SJSA1 (cell line): Measurements from ENCODE around the gene PLA2G7. TPM values are rescaled to one million over a fixed set of nuclear protein-coding genes. Genes with fewer than 3 reads are reported as not detected.
"Not testable (repeated sequence)": the region's sequence is repeated elsewhere in the genome, so short reads cannot be mapped to it uniquely, and the experiment has no call there.

Experiments used
- DNase-seq, 2 experiments: peaks; one replicate each; pipeline ENCODE4 v3.0.0-alpha.2; 2015 to 2020; ENCODE audit warnings: low spot score in 2 of 2, low read depth in 1 of 2
- H3K27ac ChIP-seq: fragments of 250-450 bp; sonication (Bioruptor Pico); 2 replicates; pipeline ENCODE4 v1.5.1; 2020; ENCODE audit warnings: mild to moderate bottlenecking, moderate library complexity
- H3K27me3 ChIP-seq: fragments of 250-450 bp; sonication (Bioruptor Pico); replicated peaks from 2 replicates; pipeline ENCODE4 v1.5.1; 2020; ENCODE audit warnings: mild to moderate bottlenecking, moderate library complexity
- H3K36me3 ChIP-seq: fragments of 250-450 bp; sonication (Bioruptor Pico); 2 replicates; pipeline ENCODE4 v1.5.1; 2020; ENCODE audit warnings: mild to moderate bottlenecking
- H3K4me1 ChIP-seq: fragments of 250-450 bp; sonication (Bioruptor Pico); replicated peaks from 2 replicates; pipeline ENCODE4 v1.6.1; 2021; ENCODE audit warnings: mild to moderate bottlenecking
- H3K4me3 ChIP-seq: fragments of 250-450 bp; sonication (Bioruptor Pico); 2 replicates; pipeline ENCODE4 v1.5.1; 2020; ENCODE audit warnings: mild to moderate bottlenecking
- H3K9me3 ChIP-seq: fragments of 250-450 bp; sonication (Bioruptor Pico); replicated peaks from 2 replicates; pipeline ENCODE4 v1.5.1; 2020; ENCODE audit warnings: mild to moderate bottlenecking
- total RNA-seq: library from RNA; depleted of rRNA; stranded (reverse); fragments of >200 nt; shearing (Covaris generic); gene quantifications from 2 replicates; pipeline ENCODE4 v1.2.3, GENCODE V29; 2014; rRNA removed

PLA2G7 gene
- not detected in 2 replicates for total RNA-seq

GRCh38 chr6:46734867-46735719, at the start of gene PLA2G7:
Gene PLA2G7, minus strand, starts transcription at chr6:46735375. Its CDS starts 12,484 bp downstream, at chr6:46722891.
- Histone ChIP-seq H3K4me3 (peak within 1 kb of the TSS; percentile 21), H3K27me3 (peaks cover 44% of the 10 kb centered on the region), H3K36me3 (no peaks in the 10 kb centered on the region), H3K9me3 (no peaks in the 10 kb centered on the region), H3K27ac (no peak within 1 kb of the TSS), H3K4me1 (peaks cover 10% of the 10 kb centered on the region; the same call in 1 of the 2 replicates)
- DNase-seq = peak in 1 of 2 experiments; percentile 20

DNA sequence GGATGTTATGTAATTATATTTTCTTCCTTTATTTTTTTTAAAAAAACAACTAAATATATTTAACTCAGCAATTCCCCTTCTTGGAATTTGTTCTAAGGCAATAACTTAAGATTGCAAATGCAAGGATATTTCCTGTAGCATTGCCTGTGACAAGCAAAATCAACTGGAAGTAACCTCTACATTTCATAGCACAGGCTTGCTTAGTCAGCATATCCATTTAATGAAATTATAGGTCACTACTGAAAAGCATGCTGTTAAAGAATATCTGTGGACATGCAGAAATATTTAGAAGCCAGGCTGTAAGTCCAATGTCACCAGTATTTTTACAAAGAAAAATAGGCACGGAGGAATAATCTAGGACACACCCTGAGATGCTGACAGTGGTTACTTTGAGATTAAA, 49.4 kb upstream of the PLA2G7 start:
- Histone ChIP-seq H3K4me3 (no peak overlapping the region), H3K27ac (no peak overlapping the region)
- no peak for DNase-seq

DNA sequence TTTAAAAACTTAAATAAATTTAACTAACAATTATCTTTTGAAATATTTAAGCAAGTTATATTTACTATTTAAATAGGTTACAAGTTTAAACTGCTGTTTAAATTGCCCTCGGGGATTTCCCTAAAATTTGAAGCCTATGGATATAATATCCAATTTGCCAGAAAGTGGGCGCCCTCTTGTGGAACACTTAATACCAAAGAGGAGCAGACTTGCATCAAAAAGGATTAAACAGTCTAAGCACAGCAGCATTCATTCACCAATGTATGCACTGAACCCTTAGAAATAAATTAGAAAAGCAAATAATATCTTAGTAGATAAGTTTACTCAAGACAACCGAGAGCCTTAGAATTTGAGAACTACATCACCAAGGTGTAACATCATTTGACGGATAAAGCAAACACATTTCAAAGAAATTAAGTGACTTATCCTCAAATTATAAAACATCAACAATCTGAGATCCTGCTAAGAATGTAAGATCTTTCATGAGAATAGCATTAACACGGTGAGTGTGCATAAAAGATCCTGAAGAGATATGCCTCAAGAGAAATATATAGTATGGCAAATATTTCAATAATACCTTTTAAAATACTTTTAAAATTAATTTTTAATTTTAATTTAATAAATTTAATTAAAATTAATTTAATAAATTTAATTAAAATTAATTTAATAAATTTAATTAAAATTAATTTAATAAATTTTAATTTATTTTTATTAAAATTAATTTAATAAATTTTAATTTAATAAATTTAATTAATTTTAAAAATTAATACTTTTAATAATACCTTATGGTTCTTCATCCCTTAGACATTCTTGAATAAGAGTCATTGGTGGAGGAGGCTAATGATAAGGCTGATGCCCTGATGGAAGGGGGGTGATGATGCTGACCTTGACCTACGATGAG, 46.6 kb upstream of the PLA2G7 start:
- DNase-seq = peak; percentile 36 to 48
- Histone ChIP-seq H3K27me3 (peaks cover 6% of the 10 kb centered on the region; the same call in 1 of the 2 replicates), H3K36me3 (no peaks in the 10 kb centered on the region), H3K9me3 (no peaks in the 10 kb centered on the region), H3K27ac (no peak overlapping the region), H3K4me3 (no peak overlapping the region), H3K4me1 (no peaks in the 10 kb centered on the region)

More for the DNA sequence above, 49.4 kb upstream of the PLA2G7 start:
- H3K27me3 ChIP-seq = peaks cover 4% of the 10 kb centered on the region; the same call in 1 of the 2 replicates
- no peaks in the 10 kb centered on the region for H3K4me1 ChIP-seq
- no peaks in the 10 kb centered on the region; the same call in 1 of the 2 replicates for H3K9me3 ChIP-seq
- H3K36me3 ChIP-seq = no peaks in the 10 kb centered on the region

DNA sequence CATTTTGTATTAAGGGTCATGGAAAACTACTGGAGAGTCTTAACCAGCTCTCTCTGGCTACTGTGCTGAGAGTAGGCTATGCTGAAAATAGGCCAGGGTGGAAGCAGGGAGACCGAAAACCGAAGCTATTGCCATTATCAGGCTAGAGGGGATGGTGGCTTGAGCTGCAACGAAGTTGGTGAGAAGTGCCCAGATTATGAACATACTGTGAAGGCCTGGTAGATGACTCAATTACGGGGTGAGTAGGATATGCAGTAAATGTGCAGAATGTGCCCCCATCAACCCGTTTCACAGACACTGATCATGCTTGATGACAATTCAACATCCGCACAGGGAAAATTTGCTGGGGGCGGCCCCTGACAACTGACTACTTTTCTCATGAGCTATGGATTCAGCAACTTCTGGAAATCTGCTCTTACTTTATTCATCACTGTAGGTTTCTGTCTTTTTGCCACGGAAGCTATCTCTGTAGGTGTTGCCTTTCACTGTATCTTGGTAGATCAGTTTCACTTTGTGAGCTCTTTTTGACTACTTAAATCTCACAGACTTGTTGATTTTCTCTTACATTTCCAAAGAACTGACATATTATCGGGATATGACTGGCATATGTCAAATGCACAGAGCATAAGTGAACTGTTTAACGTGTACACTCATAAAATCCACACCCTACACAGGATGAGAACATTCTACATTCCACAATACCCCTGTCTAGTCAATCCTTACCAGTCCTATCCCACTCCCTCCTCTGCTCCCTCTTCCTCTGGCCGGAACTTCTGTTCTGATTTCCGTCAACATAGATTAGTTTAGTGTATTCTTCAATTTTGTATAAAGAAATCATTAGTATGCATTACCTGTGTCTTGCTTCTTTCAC, 42.5 kb upstream of the PLA2G7 start:
- H3K36me3 ChIP-seq = no peaks in the 10 kb centered on the region
- H3K27me3 ChIP-seq = peaks cover 2% of the 10 kb centered on the region; the same call in 1 of the 2 replicates
- no peak for DNase-seq

DNA sequence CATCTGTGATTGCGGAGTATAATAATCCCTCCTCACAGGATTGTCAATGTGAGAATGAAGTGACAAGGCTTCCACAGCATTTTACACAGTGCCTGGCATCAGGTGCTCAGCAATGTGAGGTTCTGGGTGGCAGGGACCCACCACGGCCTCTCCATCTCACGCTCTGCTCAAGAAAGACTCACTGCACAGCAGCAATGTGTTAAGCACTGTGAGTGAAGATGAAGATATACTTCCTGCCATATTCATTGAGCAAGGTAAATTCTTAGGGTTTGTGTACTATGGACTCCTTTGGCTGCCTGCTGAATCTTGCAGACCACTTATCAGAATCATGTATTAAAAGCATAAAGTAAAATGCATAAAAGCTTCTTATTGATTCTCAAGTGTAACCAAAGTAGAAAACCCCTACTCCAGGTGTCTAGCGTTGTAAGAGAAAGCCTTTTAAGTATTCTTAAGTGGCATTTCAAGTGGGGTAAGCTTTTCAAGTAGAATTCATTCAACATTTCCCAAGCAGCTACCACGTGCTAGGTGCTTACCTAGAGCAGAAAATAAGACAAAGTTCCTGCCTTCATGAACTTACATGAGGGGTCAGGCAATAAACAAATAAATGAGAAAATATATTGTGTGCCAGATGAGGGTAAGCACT, 41.0 kb upstream of the PLA2G7 start:
- Histone ChIP-seq H3K36me3 (no peaks in the 10 kb centered on the region), H3K9me3 (no peaks in the 10 kb centered on the region), H3K4me1 (no peaks in the 10 kb centered on the region), H3K27ac (no peak overlapping the region), H3K4me3 (no peak overlapping the region), H3K27me3 (peaks cover 2% of the 10 kb centered on the region; the same call in 1 of the 2 replicates)
- DNase-seq = no peak

More for the DNA sequence above, 42.5 kb upstream of the PLA2G7 start:
- no peaks in the 10 kb centered on the region for H3K9me3 ChIP-seq
- no peak overlapping the region for H3K27ac ChIP-seq
- H3K4me3 ChIP-seq = no peak overlapping the region
- no peaks in the 10 kb centered on the region for H3K4me1 ChIP-seq

GRCh38 chr6:46774736-46775135, 39.6 kb upstream of the PLA2G7 start:
- H3K4me1 ChIP-seq, H3K27ac ChIP-seq, H3K36me3 ChIP-seq, H3K9me3 ChIP-seq, H3K4me3 ChIP-seq, DNase-seq, H3K27me3 ChIP-seq: not testable (repeated sequence)

DNA sequence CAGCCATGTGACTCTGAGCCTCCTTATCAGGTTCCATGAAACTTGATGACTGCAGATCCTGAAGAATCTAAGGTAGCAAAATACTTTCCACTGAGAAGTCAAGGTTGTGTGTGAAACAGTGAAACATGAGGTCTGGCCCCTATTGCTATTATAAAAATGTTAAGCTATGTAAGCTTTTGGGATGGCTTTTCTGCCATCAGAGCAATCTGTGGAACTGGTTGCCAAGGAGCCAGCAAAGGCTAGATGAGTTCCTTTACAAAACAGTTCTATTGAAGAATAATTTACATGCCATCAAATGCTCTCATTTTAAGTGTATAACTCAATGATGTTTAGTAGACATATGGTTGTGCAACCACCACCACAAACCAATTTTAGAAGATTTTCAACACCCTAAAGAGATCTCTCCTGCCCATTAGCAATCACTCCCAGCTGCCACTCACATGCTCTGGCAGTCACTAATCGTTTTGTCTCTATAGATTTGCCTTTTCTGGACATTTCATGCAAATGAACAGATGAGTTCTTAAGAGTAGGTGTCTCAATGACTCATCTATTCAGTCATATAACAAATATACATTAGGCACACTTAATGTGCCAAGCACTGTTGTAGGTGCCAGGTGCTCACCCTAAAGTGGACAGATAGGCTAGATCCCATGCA, 38.2 kb upstream of the PLA2G7 start:
- no peak for DNase-seq
- no peaks in the 10 kb centered on the region for H3K36me3 ChIP-seq

DNA sequence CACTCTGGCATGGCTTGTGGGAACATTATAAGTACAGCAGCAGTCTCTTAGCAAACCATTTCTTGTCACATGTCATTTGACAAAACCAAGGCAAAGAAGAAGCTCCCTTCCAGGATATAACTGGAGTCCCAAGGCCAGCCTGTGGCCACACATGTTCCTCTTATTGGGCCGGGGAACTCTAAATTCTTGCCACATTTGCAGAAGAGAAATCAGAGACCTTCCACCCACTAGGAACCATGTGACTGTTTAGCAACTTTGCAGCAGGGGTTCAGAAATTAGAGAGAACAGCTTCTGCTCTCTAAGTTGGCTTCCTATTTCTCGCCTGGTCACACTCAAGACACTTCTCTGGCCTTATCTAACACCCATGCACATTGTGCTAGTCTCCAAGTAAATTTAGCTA, 37.6 kb upstream of the PLA2G7 start:
- H3K36me3 ChIP-seq = no peaks in the 10 kb centered on the region
- H3K9me3 ChIP-seq = no peaks in the 10 kb centered on the region
- no peaks in the 10 kb centered on the region for H3K4me1 ChIP-seq
- H3K27ac ChIP-seq = no peak overlapping the region
- H3K27me3 ChIP-seq = 0 out of 2 replicates have a peak, but pooled peaks cover under 1% of the 10 kb centered on the region
- DNase-seq = no peak
- H3K4me3 ChIP-seq = no peak overlapping the region

More for the DNA sequence above, 38.2 kb upstream of the PLA2G7 start:
- no peak overlapping the region for H3K4me3 ChIP-seq
- H3K9me3 ChIP-seq = no peaks in the 10 kb centered on the region
- H3K27me3 ChIP-seq = 0 out of 2 replicates have a peak, but pooled peaks cover 2% of the 10 kb centered on the region
- no peak overlapping the region for H3K27ac ChIP-seq
- H3K4me1 ChIP-seq = no peaks in the 10 kb centered on the region

DNA sequence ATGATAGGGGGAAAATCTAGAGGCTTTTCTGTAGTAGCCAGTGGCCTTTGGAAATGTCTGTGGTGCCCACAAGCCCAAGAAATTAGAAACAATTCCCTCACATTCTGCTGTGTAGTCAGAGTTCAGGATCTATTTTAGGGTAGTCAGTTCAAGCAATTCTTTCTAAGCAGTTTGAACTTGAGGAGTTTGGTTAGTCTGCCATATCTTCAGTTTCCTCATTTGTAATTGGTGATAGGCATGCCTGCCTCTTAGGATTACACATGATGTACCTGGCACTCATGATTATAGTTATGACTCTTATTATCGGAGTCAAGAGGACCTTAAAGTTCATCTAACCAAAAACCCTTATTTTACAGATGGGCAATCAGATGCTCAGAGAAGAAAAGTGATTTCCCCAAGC, 36.8 kb upstream of the PLA2G7 start:
- Histone ChIP-seq H3K27me3 (no peaks in the 10 kb centered on the region), H3K9me3 (no peaks in the 10 kb centered on the region), H3K4me1 (no peaks in the 10 kb centered on the region), H3K27ac (no peak overlapping the region), H3K36me3 (no peaks in the 10 kb centered on the region), H3K4me3 (no peak overlapping the region)
- no peak for DNase-seq

- Histone ChIP-seq H3K27me3 (no peaks in the 10 kb centered on the region), H3K4me3 (no peak overlapping the region), H3K9me3 (no peaks in the 10 kb centered on the region)
Measured at GRCh38 chr6:46764961-46765360, 29.8 kb upstream of the PLA2G7 start.

DNA sequence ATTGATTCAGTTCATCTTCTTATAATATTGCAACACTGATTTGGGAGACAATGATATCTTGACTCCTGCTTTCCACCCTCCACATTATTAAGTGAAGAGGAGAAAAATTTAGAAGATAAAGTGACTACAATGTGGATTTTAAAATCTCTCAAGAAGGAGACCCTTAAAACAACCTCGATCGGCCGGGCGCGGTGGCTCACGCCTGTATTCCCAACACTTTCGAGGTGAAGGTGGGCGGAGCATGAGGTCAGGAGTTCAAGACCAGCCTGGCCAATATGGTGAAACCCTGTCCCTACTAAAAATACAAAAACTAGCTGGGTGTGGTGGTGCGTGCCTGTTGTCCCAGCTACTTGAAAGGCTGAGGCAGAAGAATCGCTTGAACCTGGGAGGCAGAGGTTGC, 29.1 kb upstream of the PLA2G7 start:
- not testable (repeated sequence) for H3K36me3 ChIP-seq, DNase-seq, H3K27me3 ChIP-seq, H3K4me1 ChIP-seq, H3K27ac ChIP-seq, H3K9me3 ChIP-seq, H3K4me3 ChIP-seq

More at GRCh38 chr6:46764961-46765360, 29.8 kb upstream of the PLA2G7 start:
- Histone ChIP-seq H3K36me3 (no peaks in the 10 kb centered on the region), H3K4me1 (no peaks in the 10 kb centered on the region), H3K27ac (no peak overlapping the region)
- DNase-seq = no peak

DNA sequence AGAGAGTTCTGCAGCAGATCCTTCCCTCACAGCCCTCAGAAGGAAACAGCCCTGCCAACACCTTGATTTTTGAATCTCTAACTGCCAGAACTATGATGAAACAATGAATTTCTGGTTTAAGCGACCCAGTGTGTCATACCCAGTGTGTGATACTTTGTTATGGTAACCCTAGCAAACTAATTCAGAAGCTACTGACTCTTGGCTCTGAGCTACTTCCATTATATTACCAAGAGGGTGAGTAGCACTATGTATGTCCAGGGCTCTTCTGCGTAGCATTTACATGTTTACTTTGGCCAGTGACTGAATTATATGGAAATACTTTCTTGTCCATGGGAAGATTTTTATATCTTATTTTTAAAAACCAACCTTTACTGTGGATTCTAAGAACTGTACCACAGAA, 28.3 kb upstream of the PLA2G7 start:
- DNase-seq = no peak
- Histone ChIP-seq H3K9me3 (no peaks in the 10 kb centered on the region), H3K4me3 (no peak overlapping the region), H3K27ac (no peak overlapping the region), H3K27me3 (no peaks in the 10 kb centered on the region), H3K4me1 (no peaks in the 10 kb centered on the region), H3K36me3 (no peaks in the 10 kb centered on the region)
